ENCODE measurements around the gene TRAM2. TPM values are rescaled to one million over a fixed set of nuclear protein-coding genes. Genes with fewer than 3 reads are reported as not detected.
A peak's percentile ranks its signal among the peaks of the same experiment; 100 is the strongest.

Gene TRAM2
- total and polyA plus RNA-seq, 4 experiments from 2014 or later = 2.7 to 11.3 (median 7.5) TPM

DNA sequence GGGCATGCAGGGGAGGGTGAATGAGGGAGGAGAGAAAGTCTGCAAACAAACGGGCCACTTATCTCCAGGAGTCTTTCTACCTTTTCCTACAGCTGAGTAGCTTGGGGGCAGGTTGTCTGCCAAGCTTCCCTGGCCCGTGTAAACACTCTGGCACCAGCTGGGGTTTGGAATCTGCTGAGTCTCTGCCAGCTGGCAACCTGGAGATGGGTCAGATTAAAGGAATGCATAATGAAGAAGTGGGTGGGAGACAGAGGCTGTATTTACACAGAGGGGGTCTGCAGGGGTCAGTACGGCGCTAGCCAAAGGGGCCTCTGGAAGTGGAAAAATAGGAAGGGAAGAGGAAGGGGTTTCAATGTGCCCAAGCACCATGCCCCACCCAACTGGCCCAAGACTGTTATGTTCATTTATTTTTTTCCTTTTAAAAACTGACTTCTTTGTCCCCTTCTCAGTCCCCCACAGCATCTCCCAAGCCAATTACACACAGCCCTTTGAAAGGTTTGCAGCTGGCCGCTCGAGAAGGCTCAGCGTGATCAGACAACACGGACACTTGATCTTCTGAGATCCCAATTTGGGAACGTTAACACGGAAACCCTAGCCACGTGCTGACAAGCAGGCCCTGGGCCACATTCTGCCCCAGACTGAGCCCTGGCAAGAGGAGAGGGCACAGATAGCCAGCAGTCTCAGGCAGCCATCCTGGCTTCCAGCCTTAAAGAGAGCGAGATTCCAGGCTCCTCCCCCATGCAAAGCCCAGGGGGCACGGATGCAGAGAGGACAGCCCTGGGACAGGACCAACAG lies 25.2 kb downstream of the TRAM2 start:
- no peak for DNase-seq
- H3K9me3 ChIP-seq (ENCODE audit: control insufficient read depth in 1 of 2, low read length in 2 of 2) = no peaks in the 10 kb centered on the region
- ChIA-PET POLR2A (ENCODE audit: partially characterized antibody) (no interaction called here), CTCF (ENCODE audit: partially characterized antibody) (no interaction called here)
- H3K27me3 ChIP-seq (ENCODE audit: insufficient read depth, low read length) = no peaks in the 10 kb centered on the region
- intact Hi-C loops (cut with micrococcal nuclease) = no loop called here
- H3K36me3 ChIP-seq (ENCODE audit: insufficient read depth, low read length) = no peaks in the 10 kb centered on the region
- no peak overlapping the region for H3K4me3 Mint-ChIP-seq
- H3K27ac ChIP-seq (ENCODE audit: low read depth, low read length) = no peak overlapping the region
- H3K4me3 ChIP-seq (ENCODE audit: low read length in 2 of 2) = no peak overlapping the region
- no peaks in the 10 kb centered on the region for H3K27me3 Mint-ChIP-seq
- no peaks in the 10 kb centered on the region for H3K9me3 Mint-ChIP-seq
- peak overlapping the region in 2 of 7 donors; percentile 21 to 57 for H3K27ac Mint-ChIP-seq
- H3K4me1 Mint-ChIP-seq = peaks cover 14 to 48% (median 39%) of the 10 kb centered on the region in 4 donors
- peaks cover 6 to 22% of the 10 kb centered on the region in 2 donors for H3K36me3 Mint-ChIP-seq
- H3K4me1 ChIP-seq (ENCODE audit: insufficient read depth, low read length) = no peaks in the 10 kb centered on the region

- no peaks in the 10 kb centered on the region for H3K4me1 ChIP-seq (ENCODE audit: insufficient read depth, low read length)
- intact Hi-C loops (cut with micrococcal nuclease) = no loop called here
- no peak overlapping the region for H3K4me3 Mint-ChIP-seq
- peaks cover 12 to 52% (median 42%) of the 10 kb centered on the region in 4 donors for H3K4me1 Mint-ChIP-seq
- no peaks in the 10 kb centered on the region for H3K9me3 Mint-ChIP-seq
- no peak overlapping the region for H3K27ac ChIP-seq (ENCODE audit: low read depth, low read length)
- H3K27me3 ChIP-seq (ENCODE audit: insufficient read depth, low read length) = no peaks in the 10 kb centered on the region
- no peaks in the 10 kb centered on the region for H3K27me3 Mint-ChIP-seq
- CTCF ChIA-PET (ENCODE audit: partially characterized antibody) = no interaction called here
- H3K4me3 ChIP-seq (ENCODE audit: low read length in 2 of 2) = no peak overlapping the region
- peaks cover 5 to 22% of the 10 kb centered on the region in 2 donors for H3K36me3 Mint-ChIP-seq
- DNase-seq = no peak
- H3K9me3 ChIP-seq (ENCODE audit: control insufficient read depth in 1 of 2, low read length in 2 of 2) = no peaks in the 10 kb centered on the region
- H3K27ac Mint-ChIP-seq = peak overlapping the region in 2 of 7 donors; percentile 26 to 30
- POLR2A ChIA-PET (ENCODE audit: partially characterized antibody) = no interaction called here
- H3K36me3 ChIP-seq (ENCODE audit: insufficient read depth, low read length) = no peaks in the 10 kb centered on the region
Measured at GRCh38 chr6:52550870-52551269, 26.0 kb downstream of the TRAM2 start.

- peak overlapping the region in 1 of 7 donors; percentile 33 for H3K27ac Mint-ChIP-seq
- DNase-seq = no peak
- H3K27me3 ChIP-seq (ENCODE audit: insufficient read depth, low read length) = no peaks in the 10 kb centered on the region
- H3K4me1 ChIP-seq (ENCODE audit: insufficient read depth, low read length) = no peaks in the 10 kb centered on the region
- H3K9me3 ChIP-seq (ENCODE audit: control insufficient read depth in 1 of 2, low read length in 2 of 2) = no peaks in the 10 kb centered on the region
- H3K4me3 ChIP-seq (ENCODE audit: low read length in 2 of 2) = no peak overlapping the region
- intact Hi-C loops (cut with micrococcal nuclease) = no loop called here
- H3K27ac ChIP-seq (ENCODE audit: low read depth, low read length) = no peak overlapping the region
- peaks cover 4 to 22% of the 10 kb centered on the region in 2 donors for H3K36me3 Mint-ChIP-seq
- ChIA-PET CTCF (ENCODE audit: partially characterized antibody) (no interaction called here), POLR2A (ENCODE audit: partially characterized antibody) (no interaction called here)
- no peaks in the 10 kb centered on the region for H3K27me3 Mint-ChIP-seq
- no peak overlapping the region for H3K4me3 Mint-ChIP-seq
- no peaks in the 10 kb centered on the region for H3K36me3 ChIP-seq (ENCODE audit: insufficient read depth, low read length)
- H3K4me1 Mint-ChIP-seq = peaks cover 10 to 52% (median 44%) of the 10 kb centered on the region in 4 donors
- H3K9me3 Mint-ChIP-seq = no peaks in the 10 kb centered on the region
Measured at GRCh38 chr6:52550014-52550575, 26.8 kb downstream of the TRAM2 start.

DNA sequence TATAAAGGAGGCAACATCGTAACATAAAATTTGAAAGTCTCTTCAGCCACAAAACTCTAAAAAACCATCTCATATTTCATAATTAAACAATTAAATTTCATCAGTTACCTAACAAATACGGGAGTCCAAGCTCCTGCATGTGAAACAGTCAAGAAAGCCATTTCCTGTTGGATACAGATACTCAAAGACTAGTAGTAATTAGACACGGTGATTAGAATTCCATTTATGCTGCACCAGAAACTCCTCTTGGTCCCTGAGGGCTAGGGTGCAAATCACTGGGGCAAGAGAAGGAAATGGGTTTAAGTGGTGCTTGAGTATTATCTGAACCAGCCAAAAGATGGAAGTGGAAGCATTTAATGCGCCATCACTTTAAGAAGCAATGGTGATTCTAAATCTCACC lies 27.4 kb downstream of the TRAM2 start:
- Histone ChIP-seq H3K27ac (ENCODE audit: low read depth, low read length) (no peak overlapping the region), H3K27me3 (ENCODE audit: insufficient read depth, low read length) (no peaks in the 10 kb centered on the region), H3K4me1 (ENCODE audit: insufficient read depth, low read length) (no peaks in the 10 kb centered on the region), H3K36me3 (ENCODE audit: insufficient read depth, low read length) (no peaks in the 10 kb centered on the region), H3K9me3 (ENCODE audit: control insufficient read depth in 1 of 2, low read length in 2 of 2) (no peaks in the 10 kb centered on the region), H3K4me3 (ENCODE audit: low read length in 2 of 2) (no peak overlapping the region)
- no peaks in the 10 kb centered on the region for H3K27me3 Mint-ChIP-seq
- H3K4me3 Mint-ChIP-seq = no peak overlapping the region
- H3K27ac Mint-ChIP-seq = peak overlapping the region in 1 of 7 donors; percentile 71
- peaks cover 12 to 52% (median 45%) of the 10 kb centered on the region in 4 donors for H3K4me1 Mint-ChIP-seq
- CTCF ChIA-PET (ENCODE audit: partially characterized antibody) = no interaction called here
- H3K36me3 Mint-ChIP-seq = peaks cover 4 to 22% of the 10 kb centered on the region in 2 donors
- intact Hi-C loops (cut with micrococcal nuclease) = no loop called here
- POLR2A ChIA-PET (ENCODE audit: partially characterized antibody) = no interaction called here
- no peak for DNase-seq
- H3K9me3 Mint-ChIP-seq = no peaks in the 10 kb centered on the region

DNA sequence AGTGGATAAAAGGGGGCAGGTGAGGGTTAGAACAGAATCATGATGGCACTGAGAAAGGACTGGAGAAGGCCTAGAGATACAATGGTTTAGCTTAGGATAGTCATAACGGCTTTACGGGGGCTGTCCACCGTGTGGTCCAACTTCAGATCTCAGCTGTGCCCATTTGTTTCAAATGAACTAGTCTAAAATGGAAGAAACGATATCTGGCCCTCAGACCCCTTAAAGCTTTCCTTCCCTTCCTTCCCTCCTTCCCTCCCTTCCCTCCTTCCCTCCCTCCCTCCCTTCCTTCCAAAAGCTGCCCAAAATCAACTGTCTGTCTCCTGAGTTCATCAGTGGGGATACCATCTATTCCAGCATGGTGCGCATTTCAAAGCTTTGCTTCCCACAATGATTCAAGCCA lies 27.9 kb downstream of the TRAM2 start:
- H3K9me3 ChIP-seq (ENCODE audit: control insufficient read depth in 1 of 2, low read length in 2 of 2) = no peaks in the 10 kb centered on the region
- H3K4me1 ChIP-seq (ENCODE audit: insufficient read depth, low read length) = no peaks in the 10 kb centered on the region
- H3K36me3 ChIP-seq (ENCODE audit: insufficient read depth, low read length) = no peaks in the 10 kb centered on the region
- Mint-ChIP-seq H3K9me3 (no peaks in the 10 kb centered on the region), H3K36me3 (peaks cover 4 to 27% of the 10 kb centered on the region in 2 donors), H3K27ac (no peak overlapping the region), H3K4me3 (no peak overlapping the region), H3K4me1 (peaks cover 15 to 52% (median 45%) of the 10 kb centered on the region in 4 donors), H3K27me3 (no peaks in the 10 kb centered on the region)
- H3K4me3 ChIP-seq (ENCODE audit: low read length in 2 of 2) = no peak overlapping the region
- no peak overlapping the region for H3K27ac ChIP-seq (ENCODE audit: low read depth, low read length)
- H3K27me3 ChIP-seq (ENCODE audit: insufficient read depth, low read length) = no peaks in the 10 kb centered on the region
- ChIA-PET POLR2A (ENCODE audit: partially characterized antibody) (no interaction called here), CTCF (ENCODE audit: partially characterized antibody) (no interaction called here)
- intact Hi-C loops (cut with micrococcal nuclease) = no loop called here
- no peak for DNase-seq

- intact Hi-C loops (cut with micrococcal nuclease) = no loop called here
- ChIA-PET CTCF (ENCODE audit: partially characterized antibody) (no interaction called here), POLR2A (ENCODE audit: partially characterized antibody) (no interaction called here)
- DNase-seq = no peak
- H3K27me3 ChIP-seq (ENCODE audit: insufficient read depth, low read length) = no peaks in the 10 kb centered on the region
- Mint-ChIP-seq H3K27me3 (no peaks in the 10 kb centered on the region), H3K4me3 (no peak overlapping the region), H3K36me3 (peaks cover 2 to 28% of the 10 kb centered on the region in 2 donors), H3K9me3 (no peaks in the 10 kb centered on the region), H3K27ac (no peak overlapping the region), H3K4me1 (peaks cover 13 to 46% (median 41%) of the 10 kb centered on the region in 4 donors)
- H3K36me3 ChIP-seq (ENCODE audit: insufficient read depth, low read length) = no peaks in the 10 kb centered on the region
- H3K27ac ChIP-seq (ENCODE audit: low read depth, low read length) = no peak overlapping the region
- H3K4me1 ChIP-seq (ENCODE audit: insufficient read depth, low read length) = no peaks in the 10 kb centered on the region
- no peaks in the 10 kb centered on the region for H3K9me3 ChIP-seq (ENCODE audit: control insufficient read depth in 1 of 2, low read length in 2 of 2)
- H3K4me3 ChIP-seq (ENCODE audit: low read length in 2 of 2) = no peak overlapping the region
Measured at GRCh38 chr6:52548353-52548713, 28.5 kb downstream of the TRAM2 start.

DNA sequence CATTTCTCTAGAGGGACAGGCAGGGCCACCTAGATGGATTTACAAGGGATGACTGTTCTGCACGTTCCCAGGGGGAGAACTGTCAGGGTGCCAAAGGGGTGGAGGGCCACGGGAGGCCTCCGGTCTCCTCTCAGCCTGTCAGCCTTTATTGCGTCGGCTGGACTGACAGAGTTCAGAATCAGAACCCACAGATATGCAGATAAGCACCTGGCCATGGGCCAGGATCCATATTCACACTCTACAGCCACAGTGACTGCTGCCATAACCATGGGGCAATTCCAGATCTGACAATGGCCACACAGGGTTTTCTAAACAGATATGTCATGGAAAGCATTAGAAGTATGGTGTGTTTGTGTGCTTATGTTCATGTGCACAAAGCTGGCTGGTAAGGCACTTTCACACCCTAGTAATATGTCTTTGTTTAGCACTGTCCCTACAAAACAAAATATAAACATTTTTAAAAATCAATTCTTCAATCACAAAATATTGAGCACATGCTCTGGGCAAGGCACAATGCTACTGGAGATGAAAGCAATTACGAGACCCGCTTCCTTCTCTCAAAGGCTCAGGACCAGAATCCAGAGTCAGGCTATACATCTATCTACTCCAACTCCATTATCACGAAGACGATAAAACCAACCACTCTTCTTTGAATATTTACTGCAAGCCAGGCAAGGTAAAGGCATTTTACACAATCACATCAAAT lies 29.1 kb downstream of the TRAM2 start:
- no peak for DNase-seq
- ChIA-PET POLR2A (ENCODE audit: partially characterized antibody) (no interaction called here), CTCF (ENCODE audit: partially characterized antibody) (no interaction called here)
- Mint-ChIP-seq H3K27ac (peak overlapping the region in 1 of 7 donors; percentile 4), H3K36me3 (peaks cover 2 to 28% of the 10 kb centered on the region in 2 donors), H3K4me3 (no peak overlapping the region), H3K4me1 (peaks cover 12 to 40% (median 38%) of the 10 kb centered on the region in 4 donors), H3K27me3 (no peaks in the 10 kb centered on the region), H3K9me3 (no peaks in the 10 kb centered on the region)
- no peak overlapping the region for H3K27ac ChIP-seq (ENCODE audit: low read depth, low read length)
- no peaks in the 10 kb centered on the region for H3K36me3 ChIP-seq (ENCODE audit: insufficient read depth, low read length)
- no peak overlapping the region for H3K4me3 ChIP-seq (ENCODE audit: low read length in 2 of 2)
- intact Hi-C loops (cut with micrococcal nuclease) = no loop called here
- H3K27me3 ChIP-seq (ENCODE audit: insufficient read depth, low read length) = no peaks in the 10 kb centered on the region
- H3K9me3 ChIP-seq (ENCODE audit: control insufficient read depth in 1 of 2, low read length in 2 of 2) = no peaks in the 10 kb centered on the region
- no peaks in the 10 kb centered on the region for H3K4me1 ChIP-seq (ENCODE audit: insufficient read depth, low read length)

Data from CD4-positive, alpha-beta memory T cell (primary cell).